ENCODE results near the gene SNRPA.
"Not testable (repeated sequence)": the region's sequence is repeated elsewhere in the genome, so short reads cannot be mapped to it uniquely, and the experiment has no call there.

The SNRPA gene

DNA sequence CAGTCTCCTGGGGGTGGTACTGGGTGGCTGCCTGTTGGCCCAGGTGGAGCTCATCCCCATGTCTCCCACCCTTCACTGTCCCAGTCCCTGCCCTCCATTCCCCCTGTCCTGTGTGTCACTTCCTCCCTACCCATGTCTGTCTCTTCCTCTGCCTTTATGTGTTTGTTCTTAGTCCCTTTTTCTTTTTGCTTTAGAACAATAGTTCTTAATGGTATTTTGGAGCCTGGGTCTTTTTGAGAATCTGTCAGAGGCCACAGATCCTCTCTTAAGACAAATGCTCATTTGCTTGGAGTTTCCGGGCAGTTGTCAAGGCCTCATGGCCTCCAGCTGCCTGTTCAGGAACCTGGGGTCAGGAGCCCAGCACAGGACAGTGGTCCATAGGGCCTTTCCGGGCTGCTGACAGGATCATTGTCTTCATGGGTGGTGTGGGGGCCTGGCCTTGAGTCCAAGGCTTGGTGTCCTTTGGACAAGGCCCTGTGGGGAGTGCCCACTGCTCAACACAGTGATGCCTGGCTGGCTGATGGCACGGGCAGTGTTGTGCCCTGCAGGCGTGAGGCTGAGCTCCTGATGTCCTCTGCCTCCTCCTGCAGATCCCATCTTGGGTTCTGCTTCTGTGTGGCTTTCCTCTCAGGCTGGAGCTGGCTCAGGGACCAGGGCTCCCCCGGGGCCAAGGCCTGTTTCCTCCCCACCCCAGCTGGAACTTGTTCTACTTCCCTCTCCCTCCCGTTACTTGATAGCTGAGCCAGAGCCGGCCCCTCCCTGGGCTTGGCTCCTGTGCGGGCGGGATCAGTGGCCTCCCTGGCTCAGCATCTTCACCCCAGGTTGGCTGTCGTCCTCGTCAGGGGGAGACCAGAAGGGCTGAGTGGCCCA lies 51.5 kb downstream of the SNRPA start:
- no peak for DNase-seq

DNA sequence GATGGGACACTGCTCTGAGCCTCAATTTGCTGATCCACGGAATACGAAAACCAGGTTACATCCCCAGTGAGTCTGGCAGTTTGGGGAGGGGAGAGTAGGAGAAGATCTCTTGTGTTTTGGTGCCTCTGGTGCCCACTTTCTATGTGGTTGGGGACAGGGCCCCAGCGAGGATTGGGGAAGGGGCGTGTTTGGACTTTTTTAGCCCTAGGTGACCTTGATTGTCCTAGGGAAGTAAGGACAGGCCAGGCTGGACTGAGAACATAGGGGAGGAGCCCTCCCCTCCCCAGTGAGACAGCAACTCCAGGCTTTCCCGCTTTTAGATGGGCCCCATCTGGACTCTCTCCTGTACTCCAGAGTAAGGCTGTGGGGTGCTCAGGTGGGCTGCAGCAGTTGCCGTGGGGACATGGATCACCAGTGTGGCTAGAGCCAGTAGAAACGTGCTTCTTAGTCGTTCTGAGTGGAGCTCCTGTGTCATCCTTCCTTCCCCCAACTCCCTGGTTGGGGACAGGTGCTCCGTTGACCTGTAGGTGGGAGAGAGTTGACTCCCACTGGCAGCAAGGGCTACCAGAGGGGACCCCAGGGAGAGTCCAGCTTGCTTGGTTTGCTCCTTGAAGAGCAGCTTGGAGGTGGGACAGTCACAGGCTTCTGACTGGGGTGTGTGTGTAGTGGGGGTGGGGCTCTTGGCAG lies 52.3 kb downstream of the SNRPA start:
- DNase-seq = no peak

DNA sequence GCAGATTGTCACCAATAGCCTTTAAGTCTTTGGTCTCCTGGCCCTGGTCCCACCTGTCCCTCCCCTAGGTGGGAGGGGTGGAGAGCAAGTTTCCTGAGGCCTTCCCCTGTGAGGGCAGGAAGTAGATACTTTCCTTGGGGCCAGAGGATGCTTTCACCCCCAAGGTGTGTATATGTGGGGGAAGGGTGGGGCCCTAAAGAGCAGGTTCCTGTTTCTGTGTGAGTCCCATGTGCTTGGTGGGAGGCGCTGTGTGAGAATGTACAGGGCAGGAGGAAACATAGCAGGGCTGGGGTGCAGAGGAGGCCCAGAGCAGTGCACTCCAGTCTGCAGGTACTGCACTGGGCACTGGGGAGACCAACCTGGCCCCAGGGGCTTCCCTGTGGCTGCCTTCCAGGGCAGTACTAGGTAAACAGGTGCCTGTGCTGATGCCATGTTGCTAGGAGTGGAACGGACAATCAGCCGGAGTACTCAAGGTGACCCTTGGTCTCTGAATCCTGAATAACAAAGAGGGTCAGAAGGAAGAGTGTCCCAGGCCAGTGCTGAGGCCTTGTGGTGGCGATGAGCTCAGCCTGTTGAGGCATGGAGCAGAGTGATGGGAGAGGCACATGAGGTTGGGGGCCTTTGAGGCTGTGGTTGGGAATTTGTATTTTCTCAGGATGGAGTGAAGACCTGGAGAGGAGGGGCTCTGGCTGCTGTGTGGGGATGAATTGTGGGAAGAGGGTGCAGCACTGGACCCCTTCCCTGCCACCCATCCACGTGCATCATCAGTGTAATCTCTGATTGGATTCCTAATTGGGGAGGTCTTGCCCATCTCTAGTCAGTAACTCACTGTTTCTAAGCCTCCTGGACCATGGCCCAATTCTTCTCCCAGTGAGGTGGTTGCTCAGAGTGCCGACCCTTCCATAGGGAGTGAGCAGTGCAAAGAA lies 53.1 kb downstream of the SNRPA start:
- DNase-seq = no peak

DNA sequence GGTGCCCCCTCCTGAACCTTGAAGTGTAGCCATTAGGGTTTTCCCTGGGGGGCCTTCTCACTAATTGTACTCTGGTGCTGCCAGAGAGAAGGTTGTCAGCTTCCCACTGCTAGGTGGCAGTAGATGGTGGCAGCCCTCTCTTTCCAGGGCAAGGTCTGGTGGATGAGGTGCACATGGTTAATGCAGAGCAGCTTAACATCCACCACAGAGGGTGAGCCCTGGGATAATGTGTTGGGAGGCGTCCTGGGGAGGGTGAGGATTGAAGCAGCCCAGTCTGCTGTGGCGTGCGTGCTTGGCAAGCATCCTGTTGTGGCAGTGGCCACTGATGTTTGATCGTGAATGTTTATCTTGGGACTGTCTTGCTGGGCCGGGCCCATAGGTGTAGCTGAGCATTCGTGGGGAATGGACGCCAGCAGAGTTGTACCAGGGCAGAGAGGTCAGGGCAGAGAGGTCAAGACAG lies 53.8 kb downstream of the SNRPA start:
- no peak for DNase-seq

DNA sequence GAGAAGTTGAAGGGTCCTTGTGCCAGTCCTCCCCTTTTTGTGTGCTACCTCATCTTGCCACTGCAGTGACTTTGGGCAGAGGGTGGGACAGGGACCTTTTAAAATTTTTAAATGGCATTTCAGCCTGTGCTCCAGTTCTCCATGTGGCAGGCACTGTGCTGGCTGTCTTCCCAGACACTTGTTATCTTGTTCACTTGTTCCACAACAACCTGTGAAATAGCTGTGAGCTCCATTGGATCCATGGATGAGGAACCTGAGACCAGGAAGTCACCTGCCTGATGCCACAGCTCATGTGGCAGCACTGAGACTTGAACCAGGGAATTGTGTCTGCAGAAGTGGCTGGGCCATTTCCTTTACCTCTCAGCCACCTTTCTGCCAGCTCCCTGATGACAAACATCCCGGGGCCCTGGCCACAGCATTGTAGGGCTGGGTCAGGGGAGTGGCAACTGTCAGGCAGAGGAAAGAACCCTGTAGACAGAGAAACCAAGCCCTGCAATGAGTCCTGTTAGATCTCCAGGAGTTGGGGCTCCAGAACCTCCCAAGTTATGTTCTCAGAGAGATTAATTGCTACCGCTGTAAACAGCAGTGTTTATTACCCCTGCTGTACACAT lies 54.4 kb downstream of the SNRPA start:
- no peak for DNase-seq

DNA sequence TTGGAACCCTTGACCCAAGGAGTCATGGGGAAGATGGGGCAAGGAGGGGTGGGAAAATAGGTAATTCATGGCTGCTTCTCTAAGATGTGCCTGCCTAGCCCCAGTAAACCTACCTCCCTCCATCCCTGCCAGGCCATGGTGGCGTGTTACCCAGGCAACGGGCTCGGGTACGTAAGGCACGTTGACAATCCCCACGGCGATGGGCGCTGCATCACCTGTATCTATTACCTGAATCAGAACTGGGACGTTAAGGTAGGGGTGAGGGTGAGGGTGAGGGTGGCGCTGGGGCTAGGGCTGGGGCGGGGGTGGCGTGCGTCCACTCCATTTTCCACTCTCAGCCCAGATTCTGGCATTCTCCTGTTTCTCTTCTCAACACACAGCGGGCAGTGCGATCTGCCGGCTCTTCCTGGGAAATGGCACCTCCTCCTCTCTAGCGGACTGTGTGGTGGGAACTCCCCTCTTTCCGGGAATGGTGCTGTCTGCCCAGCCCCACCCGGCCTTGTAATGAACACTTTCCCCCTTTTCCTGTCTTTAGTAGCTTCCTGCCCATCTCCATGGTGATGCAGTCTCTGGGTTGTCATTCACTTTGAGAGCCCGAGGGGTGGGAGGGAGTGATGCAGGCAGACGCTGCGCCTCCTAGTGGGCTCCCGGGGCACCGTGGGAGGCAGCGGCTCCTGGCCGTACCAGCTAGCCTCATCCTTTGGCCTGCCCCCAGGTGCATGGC lies 55.6 kb downstream of the SNRPA start:
- DNase-seq = peak; percentile 53 to 65

DNA sequence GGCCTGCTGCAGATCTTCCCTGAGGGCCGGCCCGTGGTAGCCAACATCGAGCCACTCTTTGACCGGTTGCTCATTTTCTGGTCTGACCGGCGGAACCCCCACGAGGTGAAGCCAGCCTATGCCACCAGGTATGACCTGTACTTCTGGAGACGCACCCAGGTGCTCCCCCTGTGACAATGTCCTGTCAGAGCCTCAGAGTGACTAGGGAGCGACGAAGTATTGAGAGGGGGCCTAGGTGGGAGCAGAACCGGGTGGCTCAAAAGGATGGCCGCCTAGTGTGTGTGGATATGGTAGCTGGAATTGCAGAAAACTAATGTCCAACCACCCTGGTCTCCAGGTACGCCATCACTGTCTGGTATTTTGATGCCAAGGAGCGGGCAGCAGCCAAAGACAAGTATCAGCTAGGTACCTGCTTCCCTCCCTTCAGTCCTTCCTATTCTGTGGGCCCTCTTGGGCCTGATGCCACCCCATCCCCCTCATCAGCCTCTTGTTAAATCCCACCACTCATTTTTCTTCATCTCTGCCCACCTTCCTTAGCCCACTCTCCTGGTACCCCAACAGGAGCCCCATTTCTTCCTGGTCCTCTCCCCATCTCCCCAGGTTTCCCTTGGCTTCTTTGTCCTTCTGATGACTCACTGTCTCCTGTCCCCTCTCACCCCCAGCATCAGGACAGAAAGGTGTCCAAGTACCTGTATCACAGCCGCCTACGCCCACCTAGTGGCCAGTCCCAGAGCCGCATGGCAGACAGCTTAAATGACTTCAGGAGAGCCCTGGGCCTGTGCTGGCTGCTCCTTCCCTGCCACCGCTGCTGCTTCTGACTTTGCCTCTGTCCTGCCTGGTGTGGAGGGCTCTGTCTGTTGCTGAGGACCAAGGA lies 56.4 kb downstream of the SNRPA start:
- DNase-seq = peak; percentile 26 to 46

DNA sequence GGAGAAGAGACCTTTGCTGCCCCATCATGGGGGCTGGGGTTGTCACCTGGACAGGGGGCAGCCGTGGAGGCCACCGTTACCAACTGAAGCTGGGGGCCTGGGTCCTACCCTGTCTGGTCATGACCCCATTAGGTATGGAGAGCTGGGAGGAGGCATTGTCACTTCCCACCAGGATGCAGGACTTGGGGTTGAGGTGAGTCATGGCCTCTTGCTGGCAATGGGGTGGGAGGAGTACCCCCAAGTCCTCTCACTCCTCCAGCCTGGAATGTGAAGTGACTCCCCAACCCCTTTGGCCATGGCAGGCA lies 57.0 kb downstream of the SNRPA start:
- no peak for DNase-seq

DNA sequence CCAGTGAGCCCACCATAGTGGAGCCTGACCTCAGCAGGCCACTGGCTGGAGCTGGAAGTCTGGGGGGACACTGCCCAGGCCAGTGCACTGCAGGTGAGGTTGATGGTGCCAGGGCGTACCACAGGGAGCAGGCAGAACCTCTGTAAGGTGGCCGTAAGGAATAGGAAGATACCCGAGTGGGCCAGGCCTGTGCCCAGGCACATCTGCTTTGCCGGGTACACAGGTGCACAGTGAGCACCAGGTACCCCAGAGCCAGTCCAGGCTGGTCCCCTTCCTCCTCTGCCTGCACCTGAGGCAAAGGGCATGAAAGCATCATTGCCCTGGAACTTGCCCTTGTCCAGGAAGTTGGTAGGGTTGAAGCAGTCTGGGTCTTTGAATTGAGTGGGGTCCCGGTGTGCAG lies 57.5 kb downstream of the SNRPA start:
- DNase-seq = no peak

DNA sequence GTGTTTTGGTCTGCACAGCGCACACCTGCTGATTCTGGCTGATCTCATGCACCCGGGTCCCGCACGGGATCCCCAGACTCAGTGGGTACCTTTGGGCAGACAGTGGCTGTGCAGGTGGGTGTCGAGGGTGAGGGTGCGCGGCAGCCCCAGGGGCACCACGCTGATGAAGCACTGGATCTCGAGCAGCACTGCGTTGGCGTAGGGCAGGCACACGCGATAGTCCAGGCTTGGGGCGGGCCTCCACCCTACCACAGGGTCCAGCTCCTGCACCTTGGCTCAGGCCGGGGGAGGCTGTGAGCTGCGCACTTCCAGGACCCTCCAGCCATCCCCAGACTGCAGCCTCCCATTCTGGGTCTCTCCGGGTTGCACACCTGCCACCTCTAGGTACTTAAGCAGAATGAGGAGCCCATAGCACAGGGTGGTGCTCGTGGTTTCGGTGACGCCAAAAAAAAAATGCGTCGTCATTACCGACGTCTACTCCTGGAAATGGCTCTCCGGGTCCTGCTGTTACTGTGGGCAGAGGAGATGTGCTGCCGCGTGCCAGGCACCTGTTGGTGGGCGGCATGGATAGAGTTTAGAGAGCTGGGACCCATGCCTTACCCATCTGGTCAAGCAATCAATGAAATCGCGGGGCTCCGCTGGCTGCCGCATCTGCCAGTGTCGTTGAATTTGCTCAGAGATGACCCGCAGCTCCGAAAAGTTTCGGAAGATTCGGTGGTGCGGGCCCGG lies 58.5 kb downstream of the SNRPA start:
- DNase-seq = no peak

DNA sequence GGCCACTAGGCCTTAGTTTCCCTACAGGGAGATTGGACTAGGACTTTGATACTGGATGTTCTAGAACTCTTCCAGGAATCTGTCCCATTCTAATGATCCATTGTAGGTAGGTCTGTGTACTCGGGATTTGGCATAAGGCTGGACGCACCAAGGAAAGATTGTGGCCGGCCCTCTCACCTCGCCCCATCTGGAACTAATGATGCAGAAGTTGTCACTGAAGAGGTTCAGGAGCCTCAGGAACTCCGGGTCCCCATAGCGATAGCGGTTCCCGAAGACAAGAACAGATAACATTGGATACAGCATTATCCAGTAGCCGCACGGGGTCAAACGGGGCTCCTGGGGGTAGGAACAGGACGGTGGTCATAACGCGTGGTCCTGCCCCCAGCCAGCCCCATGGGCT lies 59.2 kb downstream of the SNRPA start:
- no peak for DNase-seq

DNA sequence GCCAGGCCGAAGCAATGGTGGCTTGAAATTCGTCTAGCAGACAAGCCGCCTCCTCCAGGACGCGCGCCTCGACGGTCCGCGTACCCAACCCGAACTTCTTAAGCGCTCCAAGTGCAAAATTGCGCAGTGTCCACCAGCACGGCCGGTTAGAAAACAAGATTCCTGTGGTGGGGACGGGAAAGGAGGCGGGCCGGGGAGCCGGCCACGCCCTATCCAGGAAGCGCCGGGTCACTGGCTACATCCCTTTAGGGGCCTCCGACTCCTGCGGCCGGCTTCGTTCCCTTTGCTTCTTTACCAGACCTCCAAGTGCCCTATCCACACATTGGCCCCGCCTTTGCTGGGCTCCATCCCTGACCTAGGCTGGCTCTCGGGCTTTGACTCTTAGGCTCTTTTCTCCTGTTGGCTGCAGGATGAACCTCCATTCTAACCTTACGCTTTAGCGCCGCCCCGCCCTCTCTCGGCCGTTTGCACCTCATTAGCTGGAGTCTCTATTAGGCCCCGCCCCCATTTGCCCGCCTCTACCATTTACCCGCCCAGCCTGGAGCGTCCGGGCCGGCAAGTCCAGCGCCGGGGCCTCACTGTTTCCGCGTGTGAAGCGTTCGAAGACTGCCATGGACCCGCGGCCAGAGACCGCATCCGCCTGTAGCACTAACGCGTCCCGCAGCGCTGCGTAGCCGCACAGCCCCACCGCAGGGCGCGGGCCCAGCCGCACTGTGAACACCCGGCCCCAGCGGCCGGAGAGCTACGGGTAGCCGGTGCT lies 59.8 kb downstream of the SNRPA start:
- peak; percentile 29 to 56 for DNase-seq

DNA sequence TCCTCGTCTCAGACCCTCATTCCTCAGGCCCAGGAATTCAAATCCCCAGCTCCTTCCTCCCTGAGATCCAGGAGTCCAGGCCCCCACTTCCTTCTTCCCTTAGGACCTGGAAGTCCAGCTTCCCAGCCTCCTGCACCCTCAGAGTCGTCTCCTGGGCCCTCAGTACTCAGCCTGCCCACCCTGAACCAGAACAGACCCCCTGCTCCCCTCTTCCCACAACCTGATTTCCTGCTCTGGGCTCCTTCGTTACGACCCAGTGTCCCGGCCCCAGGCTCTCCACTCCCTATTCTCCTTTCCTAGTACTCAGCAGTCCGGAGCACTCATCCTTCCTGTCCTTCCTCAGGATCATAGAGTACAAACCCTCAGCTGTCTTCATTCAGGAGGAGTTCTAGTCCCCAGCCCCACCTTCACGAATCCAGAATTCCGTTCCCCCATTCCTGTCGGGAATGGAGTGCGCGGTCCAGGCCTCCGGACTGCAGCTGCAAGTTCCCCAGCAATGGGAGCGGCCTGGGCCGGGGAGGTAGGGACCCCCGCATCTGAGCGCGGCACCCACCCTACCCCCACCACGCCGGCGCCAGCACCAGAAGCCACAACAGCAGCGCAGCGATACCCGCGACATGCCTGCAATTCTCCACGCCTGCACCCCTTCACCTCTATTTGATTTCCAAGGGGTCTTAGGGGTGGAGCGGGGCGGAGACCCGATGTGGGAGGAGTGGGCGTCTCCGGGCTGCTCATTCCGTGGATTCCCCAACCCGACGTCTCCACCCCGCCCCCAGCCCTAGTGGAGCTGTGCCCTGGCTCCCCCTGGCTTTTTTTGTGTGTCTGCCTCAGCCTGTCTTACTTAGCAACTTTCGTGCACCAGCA lies 60.7 kb downstream of the SNRPA start:
- no peak for DNase-seq

DNA sequence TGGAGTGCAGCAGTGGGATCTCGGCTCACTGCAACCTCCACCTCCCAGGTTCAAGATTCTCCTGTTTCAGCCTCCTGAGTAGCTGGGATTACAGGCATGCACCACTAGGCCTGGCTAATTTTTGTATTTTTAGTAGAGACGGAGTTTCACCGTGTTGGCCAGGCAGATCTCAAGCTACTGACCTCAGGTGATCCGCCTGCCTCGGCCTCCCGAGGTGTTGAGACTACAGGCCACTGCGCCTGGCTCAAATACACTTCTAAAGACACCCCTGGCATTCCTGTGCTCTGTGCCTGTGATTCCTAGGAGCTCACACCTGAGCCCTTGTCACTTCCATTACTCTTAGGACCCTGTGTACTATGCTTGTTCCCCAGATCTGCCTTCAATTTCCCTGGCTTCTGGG lies 61.6 kb downstream of the SNRPA start:
- DNase-seq = not testable (repeated sequence)

DNA sequence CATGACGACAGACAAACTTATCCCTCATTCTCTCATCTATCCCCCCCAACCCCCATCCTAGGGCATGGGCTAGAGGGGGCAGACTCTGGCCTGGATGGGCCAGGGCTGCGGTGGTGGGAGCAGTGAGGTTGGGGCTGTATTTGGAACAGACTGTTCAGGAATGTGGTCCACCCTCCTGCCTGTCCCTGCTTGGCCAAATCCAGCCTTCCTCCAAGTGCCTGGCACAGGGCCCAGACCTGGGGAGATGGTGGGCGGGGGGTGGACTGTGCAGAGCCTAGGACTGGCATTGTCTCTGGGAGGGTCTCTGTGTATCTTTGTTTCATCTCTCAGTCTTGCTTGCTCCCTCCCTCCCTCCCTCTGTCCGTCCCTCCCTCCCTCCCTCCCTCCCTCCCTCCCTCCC lies 62.2 kb downstream of the SNRPA start:
- no peak for DNase-seq

Data from NCI-H1930 (cell line).